ENCODE results near the gene EYS.

DNA sequence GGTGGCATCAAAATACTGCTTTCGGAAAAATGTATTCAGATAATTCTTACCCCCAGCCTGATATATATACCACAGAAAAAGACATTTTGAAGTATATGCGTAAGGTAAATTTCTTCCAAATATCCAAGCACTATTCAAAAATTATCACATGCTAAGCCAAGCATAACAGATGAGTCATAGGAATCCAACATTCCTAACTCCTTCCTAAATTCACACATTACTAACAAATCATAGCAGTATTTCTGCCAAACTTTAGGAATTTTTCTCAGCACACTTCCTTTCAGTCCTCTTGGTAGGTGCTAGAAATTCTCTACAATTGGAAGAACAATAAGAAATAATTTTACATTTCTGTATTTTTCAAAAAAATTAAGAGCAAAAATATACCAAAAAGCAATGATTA lies 417.5 kb downstream of the EYS start:
- TF ChIP-seq CTCF (IDR thresholded peaks at IDR 0.05) (no peak), POLR2A (IDR thresholded peaks at IDR 0.05) (no peak)
